Brain microvascular endothelial cell (primary cell): ENCODE measurements around the gene TMEM203.

Experiments
- DNase-seq: peaks from one replicate; pipeline ENCODE4 v3.0.0-alpha.2; 2020
- H3K27ac ChIP-seq: fragments of 250-450 bp; sonication (Bioruptor Pico); 2 replicates; pipeline ENCODE4 v1.5.1; 2020; ENCODE audit warnings: mild to moderate bottlenecking, moderate library complexity
- H3K27me3 ChIP-seq: fragments of 250-450 bp; sonication (Bioruptor Pico); replicated peaks from 2 replicates; pipeline ENCODE4 v1.5.1; 2020; ENCODE audit warnings: mild to moderate bottlenecking
- H3K36me3 ChIP-seq: fragments of 250-450 bp; sonication (Bioruptor Pico); replicated peaks from 2 replicates; pipeline ENCODE4 v1.5.1; 2020; ENCODE audit warnings: mild to moderate bottlenecking
- H3K4me3 ChIP-seq: 2 replicates; pipeline ENCODE4 v1.5.1; 2011; ENCODE audit warnings: low read depth, mild to moderate bottlenecking, control low read depth, low read length, moderate library complexity
- CTCF ChIP-seq: IDR thresholded peaks from 2 replicates; pipeline ENCODE4 v1.5.1; 2011; ENCODE audit warnings: low read depth, mild to moderate bottlenecking, moderate library complexity, low read length, control low read depth, inconsistent platforms; ENCODE audit errors: missing control alignments
- in situ Hi-C: cut with HindIII; loops from 2 replicates; pipeline ENCODE4 v1.10.0; 2017; ENCODE audit warnings: low sequenced_read_pairs, low pct_ligation_motif_present

TMEM203 gene

GRCh38 chr9:137202966-137203365 lies 2.5 kb downstream of the TMEM203 start:
- Histone ChIP-seq H3K4me3 (no peak overlapping the region), H3K36me3 (no peaks in the 10 kb centered on the region), H3K27ac (no peak overlapping the region), H3K27me3 (no peaks in the 10 kb centered on the region)
- in situ Hi-C loops: no loop called here
- no peak for TF ChIP-seq CTCF
- no peak for DNase-seq

GRCh38 chr9:137201205-137201868 lies 4.1 kb downstream of the TMEM203 start:
- DNase-seq: no peak
- no peak for TF ChIP-seq CTCF
- no peaks in the 10 kb centered on the region for H3K36me3 ChIP-seq
- in situ Hi-C loops: no loop called here
- H3K4me3 ChIP-seq: peak overlapping the region; percentile 77
- H3K27me3 ChIP-seq: no peaks in the 10 kb centered on the region
- H3K27ac ChIP-seq: no peak overlapping the region

- no peak for TF ChIP-seq CTCF
These were observed 4.9 kb downstream of the TMEM203 start, which contains the start of gene TPRN for GRCh38 chr9:137200311-137201204. TSS of gene TPRN (minus strand) at chr9:137200741. CDS start at chr9:137200711, 30 bp downstream.

GRCh38 chr9:137199411-137200121 lies 5.9 kb downstream of the TMEM203 start:
- H3K36me3 ChIP-seq: no peaks in the 10 kb centered on the region
- in situ Hi-C loops: no loop called here
- no peak for TF ChIP-seq CTCF
- DNase-seq: no peak
- no peak overlapping the region for H3K27ac ChIP-seq
- no peaks in the 10 kb centered on the region for H3K27me3 ChIP-seq
- H3K4me3 ChIP-seq: peak overlapping the region; percentile 46

More at GRCh38 chr9:137200311-137201204, 4.9 kb downstream of the TMEM203 start, which contains the start of gene TPRN:
- Histone ChIP-seq H3K4me3 (peak within 1 kb of the TSS; percentile 77), H3K36me3 (no peaks in the 10 kb centered on the region), H3K27ac (no peak within 1 kb of the TSS), H3K27me3 (no peaks in the 10 kb centered on the region)
- in situ Hi-C loops: no loop called here
- DNase-seq: peak; percentile 99

- H3K27me3 ChIP-seq: no peaks in the 10 kb centered on the region
- H3K36me3 ChIP-seq: no peaks in the 10 kb centered on the region
- TF ChIP-seq CTCF: no peak
- no peak for DNase-seq
- in situ Hi-C loops: no loop called here
- no peak overlapping the region for H3K27ac ChIP-seq
- peak overlapping the region; percentile 46 for H3K4me3 ChIP-seq
These were observed 6.6 kb downstream of the TMEM203 start for GRCh38 chr9:137198902-137199283.
